ENCODE data around the gene CHURC1. TPM values are rescaled to one million over a fixed set of nuclear protein-coding genes. Genes with fewer than 3 reads are reported as not detected.

Gene CHURC1
- total RNA-seq, 3 donors from 2014 or later (not counting 1 experiment from before 2014, with no cell fraction given) = 56.1 to 65.5 (median 65.4) TPM

DNA sequence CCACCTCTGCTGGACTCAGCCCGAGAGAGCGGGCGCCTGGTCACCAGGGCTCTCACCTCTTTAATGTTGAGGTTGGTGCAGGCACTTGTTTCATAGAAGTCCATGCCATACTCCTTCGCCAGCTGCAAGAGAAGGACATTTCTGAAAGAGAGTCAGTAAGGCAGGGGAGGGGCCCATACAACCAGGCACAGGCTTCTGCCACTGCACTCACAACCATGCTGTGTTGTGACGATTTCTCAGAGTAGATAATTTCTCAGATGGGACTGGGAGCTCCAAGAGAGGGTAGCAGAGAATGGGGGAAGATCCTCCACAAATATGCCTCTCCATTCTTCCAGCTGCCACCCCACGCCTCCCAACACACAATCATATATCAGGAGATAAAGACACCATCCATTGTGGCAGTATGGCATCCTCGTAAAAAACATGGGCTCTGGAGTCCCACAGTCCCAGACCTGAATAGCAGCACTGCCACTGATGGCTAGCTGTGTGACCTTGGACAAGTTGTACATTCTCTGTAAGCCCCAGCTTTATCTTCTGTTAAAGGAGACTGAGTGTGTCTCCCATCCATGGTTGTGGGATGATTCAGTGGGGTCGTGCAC, 34.5 kb downstream of the CHURC1 start:
- no peak for ATAC-seq
- Histone ChIP-seq H3K4me1 (ENCODE audit: control insufficient read depth, insufficient read depth, low read length) (peaks cover 8% of the 10 kb centered on the region), H3K4me3 (ENCODE audit: low read length) (no peak overlapping the region), H3K27ac (ENCODE audit: low read length) (no peak overlapping the region), H3K36me3 (ENCODE audit: control insufficient read depth, insufficient read depth, low read length) (peaks cover 3% of the 10 kb centered on the region), H3K27me3 (ENCODE audit: control insufficient read depth, insufficient read depth, low read length) (no peaks in the 10 kb centered on the region), H3K9me3 (ENCODE audit: control insufficient read depth, insufficient read depth, low read length) (no peaks in the 10 kb centered on the region)
- Mint-ChIP-seq H3K9me3 (no peaks in the 10 kb centered on the region), H3K4me3 (no peak overlapping the region), H3K27me3 (ENCODE audit: low read depth in 2 of 2) (no peaks in the 10 kb centered on the region), H3K36me3 (no peaks in the 10 kb centered on the region), H3K27ac (no peak overlapping the region), H3K4me1 (peaks cover 19 to 37% of the 10 kb centered on the region in 2 donors)
- intact Hi-C loops (cut with micrococcal nuclease) = no loop called here
- DNase-seq = no peak
- no peak for TF ChIP-seq CTCF (IDR thresholded peaks at IDR 0.05)
- 99% methylated on average over 8 of the region's 8 CpGs for WGBS (ENCODE audit: insufficient coverage)

- no peak for DNase-seq
- peaks cover 7 to 21% of the 10 kb centered on the region in 2 donors for H3K4me1 Mint-ChIP-seq
- no peak overlapping the region for H3K4me3 Mint-ChIP-seq
- no peak for ATAC-seq
- no peaks in the 10 kb centered on the region for H3K27me3 ChIP-seq (ENCODE audit: control insufficient read depth, insufficient read depth, low read length)
- H3K36me3 ChIP-seq (ENCODE audit: control insufficient read depth, insufficient read depth, low read length) = peaks cover 2% of the 10 kb centered on the region
- 99% methylated on average over 7 of the region's 8 CpGs for WGBS (ENCODE audit: insufficient coverage)
- no peaks in the 10 kb centered on the region for H3K27me3 Mint-ChIP-seq (ENCODE audit: low read depth in 2 of 2)
- no peaks in the 10 kb centered on the region for H3K4me1 ChIP-seq (ENCODE audit: control insufficient read depth, insufficient read depth, low read length)
- no peaks in the 10 kb centered on the region for H3K9me3 ChIP-seq (ENCODE audit: control insufficient read depth, insufficient read depth, low read length)
- H3K9me3 Mint-ChIP-seq = no peaks in the 10 kb centered on the region
- H3K36me3 Mint-ChIP-seq = no peaks in the 10 kb centered on the region
- H3K27ac Mint-ChIP-seq = no peak overlapping the region
- TF ChIP-seq CTCF (IDR thresholded peaks at IDR 0.05) = no peak
- intact Hi-C loops (cut with micrococcal nuclease) = no loop called here
- no peak overlapping the region for H3K27ac ChIP-seq (ENCODE audit: low read length)
- H3K4me3 ChIP-seq (ENCODE audit: low read length) = no peak overlapping the region
Measured at GRCh38 chr14:64950889-64951288, 36.6 kb downstream of the CHURC1 start.

DNA sequence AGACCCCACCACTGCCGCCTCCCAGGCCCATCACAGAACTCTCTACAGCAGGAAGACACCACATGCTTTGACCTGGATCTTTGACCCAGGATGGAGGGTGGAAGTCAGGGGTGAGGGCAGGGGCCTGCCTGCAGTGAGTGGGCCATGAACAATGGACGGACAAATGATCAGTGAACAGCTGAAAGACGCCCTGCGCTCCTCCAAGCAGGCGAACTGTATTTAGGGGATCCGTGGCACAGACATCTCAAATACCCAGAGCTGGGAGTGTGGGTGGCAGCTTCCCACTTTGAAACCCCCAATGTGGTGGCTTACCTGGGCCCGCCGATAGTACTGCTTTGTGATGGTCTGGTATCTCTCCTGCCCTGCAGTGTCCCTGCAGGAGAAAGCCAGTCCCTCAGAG, 37.0 kb downstream of the CHURC1 start:
- H3K27ac Mint-ChIP-seq = no peak overlapping the region
- no peaks in the 10 kb centered on the region for H3K36me3 Mint-ChIP-seq
- Histone ChIP-seq H3K4me1 (ENCODE audit: control insufficient read depth, insufficient read depth, low read length) (no peaks in the 10 kb centered on the region), H3K36me3 (ENCODE audit: control insufficient read depth, insufficient read depth, low read length) (no peaks in the 10 kb centered on the region), H3K27ac (ENCODE audit: low read length) (no peak overlapping the region), H3K27me3 (ENCODE audit: control insufficient read depth, insufficient read depth, low read length) (no peaks in the 10 kb centered on the region), H3K4me3 (ENCODE audit: low read length) (no peak overlapping the region), H3K9me3 (ENCODE audit: control insufficient read depth, insufficient read depth, low read length) (no peaks in the 10 kb centered on the region)
- no peaks in the 10 kb centered on the region for H3K27me3 Mint-ChIP-seq (ENCODE audit: low read depth in 2 of 2)
- 98% methylated on average over 8 of the region's 8 CpGs for WGBS (ENCODE audit: insufficient coverage)
- no peaks in the 10 kb centered on the region for H3K9me3 Mint-ChIP-seq
- peaks cover 7 to 21% of the 10 kb centered on the region in 2 donors for H3K4me1 Mint-ChIP-seq
- no peak for TF ChIP-seq CTCF (IDR thresholded peaks at IDR 0.05)
- no peak overlapping the region for H3K4me3 Mint-ChIP-seq
- DNase-seq (no peak), ATAC-seq (no peak)
- intact Hi-C loops (cut with micrococcal nuclease) = no loop called here

DNA sequence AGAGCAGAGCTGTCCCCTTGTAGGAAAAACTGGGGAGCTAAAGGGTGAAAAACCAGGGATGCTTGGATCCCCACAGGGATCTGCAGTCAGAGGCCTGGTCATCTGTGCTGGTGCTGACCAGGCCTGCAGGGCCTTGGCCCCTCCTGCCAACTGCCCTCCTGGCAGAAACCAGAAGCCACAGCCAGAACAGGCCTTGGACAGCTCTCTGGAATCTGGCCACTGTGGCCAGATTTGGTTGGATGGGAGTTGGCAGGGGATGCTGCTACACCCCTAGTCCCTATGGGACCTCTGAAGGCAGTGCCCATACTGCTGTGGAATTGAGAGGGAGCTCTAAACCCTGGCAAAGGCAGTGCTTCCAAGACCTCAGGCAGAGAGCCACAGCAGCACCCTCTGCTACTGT, 37.5 kb downstream of the CHURC1 start:
- Histone ChIP-seq H3K4me1 (ENCODE audit: control insufficient read depth, insufficient read depth, low read length) (no peaks in the 10 kb centered on the region), H3K27me3 (ENCODE audit: control insufficient read depth, insufficient read depth, low read length) (no peaks in the 10 kb centered on the region), H3K27ac (ENCODE audit: low read length) (no peak overlapping the region), H3K36me3 (ENCODE audit: control insufficient read depth, insufficient read depth, low read length) (no peaks in the 10 kb centered on the region), H3K4me3 (ENCODE audit: low read length) (no peak overlapping the region), H3K9me3 (ENCODE audit: control insufficient read depth, insufficient read depth, low read length) (no peaks in the 10 kb centered on the region)
- H3K4me1 Mint-ChIP-seq = peaks cover 7 to 20% of the 10 kb centered on the region in 2 donors
- no peaks in the 10 kb centered on the region for H3K36me3 Mint-ChIP-seq
- H3K27ac Mint-ChIP-seq = no peak overlapping the region
- TF ChIP-seq CTCF (IDR thresholded peaks at IDR 0.05) = no peak
- no peak overlapping the region for H3K4me3 Mint-ChIP-seq
- H3K9me3 Mint-ChIP-seq = no peaks in the 10 kb centered on the region
- no peak for DNase-seq
- intact Hi-C loops (cut with micrococcal nuclease) = no loop called here
- H3K27me3 Mint-ChIP-seq (ENCODE audit: low read depth in 2 of 2) = no peaks in the 10 kb centered on the region
- ATAC-seq = no peak

Data from natural killer cell (primary cell).